ENCODE data around the gene GALNT10. TPM values are rescaled to one million over a fixed set of nuclear protein-coding genes. Genes with fewer than 3 reads are reported as not detected.

Gene GALNT10
- total and polyA plus RNA-seq, 9 of the 15 experiments (the other 6 are each of a cell fraction or from before 2014, with no cell fraction given), result 4.6 to 37.1 (median 13.3) TPM

DNA sequence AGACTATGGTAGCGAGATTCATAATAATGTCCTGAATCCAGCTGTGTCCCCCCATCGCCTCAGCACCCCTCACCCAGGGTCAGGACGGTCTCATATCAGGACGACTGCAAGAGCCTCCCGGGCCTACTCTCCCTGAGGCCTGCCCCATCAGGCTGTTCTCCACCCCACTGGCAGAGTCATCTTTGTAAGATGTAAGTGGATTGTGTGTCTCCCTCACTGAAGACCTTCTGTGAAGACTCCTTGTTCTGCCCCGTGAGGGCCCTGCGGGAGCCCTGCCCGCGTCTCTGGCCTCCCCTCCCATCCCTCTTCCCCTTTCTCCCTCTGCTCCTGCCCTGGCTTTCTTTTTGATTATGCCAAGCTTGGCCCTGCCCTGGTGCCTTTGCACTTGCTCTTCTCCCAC, 211.4 kb downstream of the GALNT10 start (continued):
- TF ChIP-seq SIN3A (IDR thresholded peaks at IDR 0.05; ENCODE audit: borderline replicate concordance in 2 of 2, control insufficient read depth in 1 of 2, low read depth in 2 of 2, low read length in 2 of 2), result no peak

GRCh38 chr5:154402611-154403010, 212.1 kb downstream of the GALNT10 start:
- Histone ChIP-seq H3K27ac (ENCODE audit: extremely low read depth, low read depth, low read length) (no peak overlapping the region), H3K9me3 (replicated peaks; ENCODE audit: control insufficient read depth, insufficient read depth, low read depth, low read length) (no peaks in the 10 kb centered on the region), H3K9me1 (ENCODE audit: control insufficient read depth, insufficient read depth, low read length) (no peaks in the 10 kb centered on the region), H3K36me3 (ENCODE audit: control insufficient read depth, insufficient read depth, low read length) (no peaks in the 10 kb centered on the region), H3K4me1 (replicated peaks in 1 of 2; ENCODE audit: control insufficient read depth in 2 of 2, insufficient read depth in 2 of 2, low read length in 2 of 2) (peaks cover 0 to 9% of the 10 kb centered on the region in 2 experiments; a peak in 3 of 5 replicates), H3K4me2 (ENCODE audit: insufficient read depth, low read length) (no peak overlapping the region), H3K27me3 (ENCODE audit: control insufficient read depth in 2 of 2, insufficient read depth in 2 of 2, low read length in 2 of 2) (no peaks in the 10 kb centered on the region), H3K79me2 (ENCODE audit: control insufficient read depth, insufficient read depth, low read length) (no peaks in the 10 kb centered on the region), H3K9ac (ENCODE audit: insufficient read depth in 1 of 2, low read depth in 2 of 2, low read length in 2 of 2) (no peak overlapping the region), H3K4me3 (no peak overlapping the region), H4K20me1 (replicated peaks; ENCODE audit: control insufficient read depth, insufficient read depth, low read length) (no peaks in the 10 kb centered on the region), H2AFZ (ENCODE audit: low read depth, low read length) (no peak overlapping the region)
- 68% methylated on average over 10 of the region's 10 CpGs for WGBS (ENCODE audit: insufficient coverage, low coverage, missing lambda C conversion rate)
- BruUV-seq (replicated peaks), result no TSS peak
- no peak for FAIRE-seq
- POLR2A ChIA-PET, result interaction anchor here (0.5 to 0.6 kb wide), 2 partner anchors 203 to 362 kb away, joined by 3 read pairs; no protein-coding TSS in a partner anchor
- in situ Hi-C loops (cut with MboI), result no loop called here
- no peak for DNase-seq (ENCODE audit: extremely low read depth in 1 of 4, low spot score in 3 of 4)
- CTCF ChIA-PET (ENCODE audit: low intra/inter-chr PET ratio), result no interaction called here
- intact Hi-C loops (cut with micrococcal nuclease), result no loop called here
- no peak for ATAC-seq
- no peak for TF ChIP-seq SPI1 (IDR thresholded peaks at IDR 0.05; ENCODE audit: borderline replicate concordance, low read depth, low read length)
- TF ChIP-seq CHD2 (IDR thresholded peaks at IDR 0.05; ENCODE audit: low read depth, low read length), result no peak
- no peak for TF ChIP-seq HLTF (IDR thresholded peaks at IDR 0.05)
- no peak for TF ChIP-seq ETS2 (tag; IDR thresholded peaks at IDR 0.05; ENCODE audit: borderline replicate concordance, poor library complexity, severe bottlenecking)
- no peak for TF ChIP-seq SAFB2 (IDR thresholded peaks at IDR 0.05; ENCODE audit: borderline replicate concordance, low read depth, low read length, severe bottlenecking)
- no peak for TF ChIP-seq XRCC4 (IDR thresholded peaks at IDR 0.05; ENCODE audit: extremely low read depth, insufficient read depth, insufficient read length)
- no peak for TF ChIP-seq GATA2 (CRISPR knock-in tag; IDR thresholded peaks at IDR 0.05)
- TF ChIP-seq, protein P1, sequence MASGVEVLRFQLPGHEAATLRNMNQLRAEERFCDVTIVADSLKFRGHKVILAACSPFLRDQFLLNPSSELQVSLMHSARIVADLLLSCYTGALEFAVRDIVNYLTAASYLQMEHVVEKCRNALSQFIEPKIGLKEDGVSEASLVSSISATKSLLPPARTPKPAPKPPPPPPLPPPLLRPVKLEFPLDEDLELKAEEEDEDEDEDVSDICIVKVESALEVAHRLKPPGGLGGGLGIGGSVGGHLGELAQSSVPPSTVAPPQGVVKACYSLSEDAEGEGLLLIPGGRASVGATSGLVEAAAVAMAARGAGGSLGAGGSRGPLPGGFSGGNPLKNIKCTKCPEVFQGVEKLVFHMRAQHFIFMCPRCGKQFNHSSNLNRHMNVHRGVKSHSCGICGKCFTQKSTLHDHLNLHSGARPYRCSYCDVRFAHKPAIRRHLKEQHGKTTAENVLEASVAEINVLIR (CRISPR knock-in tag; IDR thresholded peaks at IDR 0.05), result no peak
- TF ChIP-seq HNRNPK (IDR thresholded peaks at IDR 0.05; ENCODE audit: low read depth, low read length, poor library complexity, severe bottlenecking), result no peak
- TF ChIP-seq ZNF79 (CRISPR knock-in tag; IDR thresholded peaks at IDR 0.05; ENCODE audit: low read depth), result no peak
- no peak for TF ChIP-seq ZNF253 (CRISPR knock-in tag; conservative IDR thresholded peaks at IDR 0.05)
- TF ChIP-seq MCM2 (IDR thresholded peaks at IDR 0.05; ENCODE audit: low read depth), result no peak
- TF ChIP-seq FOXO4 (CRISPR knock-in tag; IDR thresholded peaks at IDR 0.05), result no peak
- TF ChIP-seq ASH1L (IDR thresholded peaks at IDR 0.05; ENCODE audit: borderline replicate concordance, low read depth, partially characterized antibody), result no peak
- TF ChIP-seq CXXC5 (CRISPR knock-in tag; IDR thresholded peaks at IDR 0.05), result no peak
- no peak for TF ChIP-seq SMAD2 (IDR thresholded peaks at IDR 0.05; ENCODE audit: low read depth, low read length)
- TF ChIP-seq, protein P2, sequence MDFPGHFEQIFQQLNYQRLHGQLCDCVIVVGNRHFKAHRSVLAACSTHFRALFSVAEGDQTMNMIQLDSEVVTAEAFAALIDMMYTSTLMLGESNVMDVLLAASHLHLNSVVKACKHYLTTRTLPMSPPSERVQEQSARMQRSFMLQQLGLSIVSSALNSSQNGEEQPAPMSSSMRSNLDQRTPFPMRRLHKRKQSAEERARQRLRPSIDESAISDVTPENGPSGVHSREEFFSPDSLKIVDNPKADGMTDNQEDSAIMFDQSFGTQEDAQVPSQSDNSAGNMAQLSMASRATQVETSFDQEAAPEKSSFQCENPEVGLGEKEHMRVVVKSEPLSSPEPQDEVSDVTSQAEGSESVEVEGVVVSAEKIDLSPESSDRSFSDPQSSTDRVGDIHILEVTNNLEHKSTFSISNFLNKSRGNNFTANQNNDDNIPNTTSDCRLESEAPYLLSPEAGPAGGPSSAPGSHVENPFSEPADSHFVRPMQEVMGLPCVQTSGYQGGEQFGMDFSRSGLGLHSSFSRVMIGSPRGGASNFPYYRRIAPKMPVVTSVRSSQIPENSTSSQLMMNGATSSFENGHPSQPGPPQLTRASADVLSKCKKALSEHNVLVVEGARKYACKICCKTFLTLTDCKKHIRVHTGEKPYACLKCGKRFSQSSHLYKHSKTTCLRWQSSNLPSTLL (IDR thresholded peaks at IDR 0.05), result no peak

Data from K562 (cell line).